K562 (cell line): Measurements from ENCODE around the gene SOX15. TPM values are rescaled to one million over a fixed set of nuclear protein-coding genes. Genes with fewer than 3 reads are reported as not detected.

Experiments
- ATAC-seq: fragments of 200-7000 bp; cut with Tn5 transposase; 3 replicates; pipeline ENCODE4 v1.9.1; 2020; ENCODE audit warnings: moderate library complexity
- BruUV-seq: library from RNA; stranded (reverse); fragments of 400-500 nt; replicated peaks from 2 replicates; lab custom pipeline; 2021; lab: Mats Ljungman, UMichigan
- CTCF ChIA-PET: fragments of 300-600 bp; formaldehyde crosslinking; extraction: SDS; loops from one replicate; lab custom pipeline; 2021; ENCODE audit warnings: low intra/inter-chr PET ratio; lab: Yijun Ruan, JAX
- POLR2A ChIA-PET: fragments of 300-600, 350-650 bp; sonication (Branson Sonifier 250); formaldehyde crosslinking; extraction: SDS; loops from one replicate; lab custom pipeline; 2021; ENCODE audit warnings: antibody characterized with exemption, inconsistent platforms; lab: Yijun Ruan, JAX
- DNase-seq, 4 experiments: peaks; one replicate each; pipeline versions ENCODE4 v3.0.0 to v3.0.0-alpha.2; 2011 to 2018; ENCODE audit warnings: low spot score in 3 of 4, mixed read lengths in 3 of 4; ENCODE audit errors: extremely low read depth in 1 of 4
- FAIRE-seq: peaks from 2 replicates; lab custom pipeline; 2011; peaks lifted over from hg19 to GRCh38; lab: Jason Lieb, UNC
- H2AFZ ChIP-seq: 2 replicates; pipeline ENCODE4 v1.6.0; 2011; ENCODE audit warnings: low read depth, low read length, control low read depth, inconsistent platforms
- H3K27ac ChIP-seq: fragments of 200-600 bp; 3 replicates; pipeline ENCODE4 v1.8.0; 2011; ENCODE audit warnings: low read depth, mild to moderate bottlenecking, control low read depth, inconsistent platforms, low read length, moderate library complexity, mixed read lengths; ENCODE audit errors: extremely low read depth
- H3K27me3 ChIP-seq, 2 experiments: fragments of 300-600 bp in 1 of 2; 2 replicates in 1 of 2; 3 replicates in 1 of 2; pipeline versions ENCODE4 v1.6.0 to v1.8.0; 2011; ENCODE audit warnings: inconsistent platforms in 2 of 2, low read length in 2 of 2, mild to moderate bottlenecking in 1 of 2, mixed read lengths in 1 of 2, moderate library complexity in 1 of 2; ENCODE audit not compliant: control insufficient read depth in 2 of 2, insufficient read depth in 2 of 2
- H3K36me3 ChIP-seq: fragments of 300-600 bp; 3 replicates; pipeline ENCODE4 v1.8.0; 2011; ENCODE audit warnings: mild to moderate bottlenecking, low read length, inconsistent platforms; ENCODE audit not compliant: control insufficient read depth, insufficient read depth
- H3K4me1 ChIP-seq, 2 experiments: fragments of 200-600 bp in 1 of 2; replicated peaks in 1 of 2; 2 replicates in 1 of 2; 3 replicates in 1 of 2; pipeline versions ENCODE4 v1.5.1 to v1.8.0; 2011; ENCODE audit warnings: inconsistent platforms in 2 of 2, low read length in 2 of 2, mild to moderate bottlenecking in 1 of 2, mixed read lengths in 1 of 2, moderate library complexity in 1 of 2; ENCODE audit not compliant: control insufficient read depth in 2 of 2, insufficient read depth in 2 of 2
- H3K4me2 ChIP-seq: 2 replicates; pipeline ENCODE4 v1.6.1; 2011; ENCODE audit warnings: low read length, control low read depth, inconsistent platforms, mixed read lengths; ENCODE audit not compliant: insufficient read depth
- H3K4me3 ChIP-seq: fragments of 200-600 bp; sonication (generic), shearing (Covaris generic); 2 replicates; pipeline ENCODE4 v1.5.1; 2016; ENCODE audit warnings: control low read depth, inconsistent platforms
- H3K79me2 ChIP-seq: fragments of 200-600 bp; 3 replicates; pipeline ENCODE4 v1.8.0; 2011; ENCODE audit warnings: low read length, inconsistent platforms; ENCODE audit not compliant: control insufficient read depth, insufficient read depth
- H3K9ac ChIP-seq, 2 experiments: 2 replicates each; pipeline versions ENCODE4 v1.6.0 to v1.6.1; 2011; ENCODE audit warnings: low read depth in 2 of 2, low read length in 2 of 2, control low read depth in 1 of 2, inconsistent platforms in 1 of 2, mild to moderate bottlenecking in 1 of 2, mixed read lengths in 1 of 2; ENCODE audit not compliant: insufficient read depth in 1 of 2
- H3K9me1 ChIP-seq: one replicate; pipeline ENCODE4 v1.6.0; 2011; ENCODE audit warnings: inconsistent platforms, mild to moderate bottlenecking, low read length, moderate library complexity; ENCODE audit not compliant: control insufficient read depth, insufficient read depth
- H3K9me3 ChIP-seq: replicated peaks from 2 replicates; pipeline ENCODE4 v1.5.1; 2011; ENCODE audit warnings: low read depth, low read length, inconsistent platforms; ENCODE audit not compliant: control insufficient read depth, insufficient read depth
- H4K20me1 ChIP-seq: replicated peaks from 2 replicates; pipeline ENCODE4 v1.6.1; 2011; ENCODE audit warnings: low read length, inconsistent platforms, mixed read lengths; ENCODE audit not compliant: control insufficient read depth, insufficient read depth
- CTBP1 ChIP-seq: fragments of 450-650 bp; IDR thresholded peaks from 2 replicates; pipeline ENCODE4 v1.6.1; 2016; ENCODE audit warnings: borderline replicate concordance
- FOXJ3 ChIP-seq: sonication (generic); formaldehyde crosslinking; IDR thresholded peaks from 2 replicates; pipeline ENCODE4 v1.4.0; 2020; ENCODE audit warnings: mild to moderate bottlenecking, missing genetic modification reagents
- HMG20B ChIP-seq: fragments of 250-450 bp; sonication (Bioruptor Pico); IDR thresholded peaks from 2 replicates; pipeline ENCODE4 v1.5.0; 2021; ENCODE audit warnings: mild to moderate bottlenecking
- ILF3 ChIP-seq: fragments of 450-650 bp; IDR thresholded peaks from 2 replicates; pipeline ENCODE4 v1.6.1; 2018; ENCODE audit warnings: antibody characterized with exemption, mild to moderate bottlenecking, moderate library complexity, borderline replicate concordance
- MTA1 ChIP-seq: fragments of 450-650 bp; IDR thresholded peaks from 2 replicates; pipeline ENCODE4 v1.6.1; 2017; ENCODE audit warnings: borderline replicate concordance
- RHOXF2B ChIP-seq: fragments of 250-450 bp; sonication (Bioruptor Pico); conservative IDR thresholded peaks from 2 replicates; pipeline ENCODE4 v1.5.1; 2021
- SRF ChIP-seq, 2 experiments: fragments of 250-450, 450-650 bp in 1 of 2; sonication (Bioruptor Pico) in 1 of 2; sonication (generic) in 1 of 2; formaldehyde crosslinking; IDR thresholded peaks; 2 replicates each; pipeline versions ENCODE4 v1.5.0 to v1.5.1; 2020 to 2022; ENCODE audit warnings: mild to moderate bottlenecking in 1 of 2, missing genetic modification reagents in 1 of 2
- ZFP1 ChIP-seq: fragments of 450-650 bp; formaldehyde crosslinking; IDR thresholded peaks from 2 replicates; pipeline ENCODE4 v1.4.0; 2020; ENCODE audit warnings: mild to moderate bottlenecking, mixed read lengths
- ZNF124 ChIP-seq: sonication (generic); formaldehyde crosslinking; IDR thresholded peaks from 2 replicates; pipeline ENCODE4 v1.8.1; 2022; ENCODE audit warnings: missing genetic modification reagents
- ZNF316 ChIP-seq: fragments of 450-650 bp; IDR thresholded peaks from 2 replicates; pipeline ENCODE4 v1.6.1; 2016
- WGBS: fragments of 100-300 bp; shearing (Covaris generic); methylation state at CpG from one replicate; pipeline ENCODE4 v1.1.6; 2016; ENCODE audit warnings: low coverage, mixed read lengths; ENCODE audit not compliant: insufficient coverage; ENCODE audit errors: missing lambda C conversion rate; 5-methylcytosine and 5-hydroxymethylcytosine counted together
- in situ Hi-C: fragments of 300-500 bp; cut with MboI; formaldehyde crosslinking; loops from 4 replicates; pipeline ENCODE4 v1.15.0; 2018; ENCODE audit warnings: inconsistent platforms, mixed read lengths
- intact Hi-C: fragments of 100-400 bp; cut with micrococcal nuclease; formaldehyde crosslinking; loops from 2 replicates; pipeline ENCODE4 v1.14.2; 2022
- polyA plus RNA-seq, 8 experiments: library from polyadenylated mRNA; depleted of rRNA in 4 of 8; stranded (reverse) in 5 of 8; unstranded in 3 of 8; fragments of >200 nt; fragmentation: Nextera tagmentation in 2 of 8; fragmentation: Illumina TruSeq in 1 of 8; extraction: Ambion mirVana in 2 of 8; extraction: Trizol in 1 of 8; gene quantifications; 2 replicates each; pipeline versions ENCODE4 v1.2.1 to v1.2.3, GENCODE V29; 2011 to 2014; ENCODE audit warnings: inconsistent platforms in 1 of 8, missing spikeins in 1 of 8
- total RNA-seq, 7 experiments: library from RNA; depleted of rRNA in 6 of 7; stranded (reverse); fragments of >200 nt in 6 of 7; fragmentation: Illumina TruSeq in 2 of 7; extraction: Trizol in 2 of 7; gene quantifications; 2 replicates each; pipeline versions ENCODE4 v1.2.1 to v1.2.3, GENCODE V29; 2011 to 2021; ENCODE audit warnings: low replicate concordance in 1 of 7
- TF ChIP-seq, protein P1 (sequence below): sonication (generic); formaldehyde crosslinking; IDR thresholded peaks from 2 replicates; pipeline ENCODE4 v1.8.1; 2023; ENCODE audit warnings: mild to moderate bottlenecking, missing genetic modification reagents, moderate library complexity

The SOX15 gene
- total and polyA plus RNA-seq, 9 of the 15 experiments (the other 6 are each of a cell fraction or from before 2014, with no cell fraction given), result 0.07 to 0.33 (median 0.19) TPM; not detected in 5

DNA sequence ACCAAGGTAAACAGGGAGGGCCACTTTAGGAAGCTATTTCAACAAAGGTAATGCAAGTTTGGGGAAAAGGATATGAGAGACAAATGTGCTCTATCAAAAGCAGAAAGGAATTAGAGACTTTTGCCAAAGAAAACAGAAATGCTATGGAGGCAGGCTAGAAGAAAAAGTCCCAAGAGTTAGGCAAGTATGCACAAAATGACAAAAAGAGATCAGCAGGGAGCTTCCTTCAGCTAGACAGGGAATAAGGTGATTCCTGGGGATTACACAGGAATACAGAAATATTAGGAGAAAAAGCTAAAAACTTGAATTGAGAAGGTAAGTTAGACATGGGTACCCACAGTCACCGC lies 22.4 kb upstream of the SOX15 start:
- Histone ChIP-seq H3K27ac (no peak overlapping the region), H3K79me2 (peaks cover 51% of the 10 kb centered on the region), H2AFZ (no peak overlapping the region), H3K9me3 (no peaks in the 10 kb centered on the region), H4K20me1 (no peaks in the 10 kb centered on the region; the same call in 1 of the 2 replicates), H3K4me2 (peak overlapping the region; percentile 40), H3K27me3 (no peaks in the 10 kb centered on the region), H3K9ac (no peak overlapping the region; a peak in 1 of 4 replicates), H3K4me3 (no peak overlapping the region), H3K4me1 (peaks cover 16 to 27% of the 10 kb centered on the region in 2 experiments; a peak in 4 of 5 replicates), H3K36me3 (peaks cover 20% of the 10 kb centered on the region; the same call in 2 of the 3 replicates), H3K9me1 (peaks cover 6% of the 10 kb centered on the region)
- FAIRE-seq (no peak), DNase-seq (no peak), ATAC-seq (no peak)
- ChIA-PET POLR2A (interaction anchor here (1.0 to 4.0 kb wide), 3 partner anchors 11 to 74 kb away, joined by 3 to 28 read pairs (median 4); partner anchors contain the start of genes MPDU1 and TP53), CTCF (no interaction called here)
- WGBS, result 77% methylated on average over 1 of the region's 1 CpG
- in situ Hi-C loops, result no loop called here
- no TSS peak for BruUV-seq
- intact Hi-C loops, result no loop called here
- TF ChIP-seq MTA1 (no peak), HMG20B (CRISPR knock-in tag) (no peak), RHOXF2B (CRISPR knock-in tag) (no peak), ILF3 (no peak), ZFP1 (CRISPR knock-in tag) (no peak), ZNF124 (no peak), FOXJ3 (CRISPR knock-in tag) (no peak), SRF (CRISPR knock-in tag; IDR thresholded peaks at IDR 0.05) (no peak), CTBP1 (no peak), ZNF316 (no peak)
- TF ChIP-seq, protein P1, sequence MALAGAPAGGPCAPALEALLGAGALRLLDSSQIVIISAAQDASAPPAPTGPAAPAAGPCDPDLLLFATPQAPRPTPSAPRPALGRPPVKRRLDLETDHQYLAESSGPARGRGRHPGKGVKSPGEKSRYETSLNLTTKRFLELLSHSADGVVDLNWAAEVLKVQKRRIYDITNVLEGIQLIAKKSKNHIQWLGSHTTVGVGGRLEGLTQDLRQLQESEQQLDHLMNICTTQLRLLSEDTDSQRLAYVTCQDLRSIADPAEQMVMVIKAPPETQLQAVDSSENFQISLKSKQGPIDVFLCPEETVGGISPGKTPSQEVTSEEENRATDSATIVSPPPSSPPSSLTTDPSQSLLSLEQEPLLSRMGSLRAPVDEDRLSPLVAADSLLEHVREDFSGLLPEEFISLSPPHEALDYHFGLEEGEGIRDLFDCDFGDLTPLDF (CRISPR knock-in tag), result no peak
